ENCODE results near the gene SCGB1D2. TPM values are rescaled to one million over a fixed set of nuclear protein-coding genes. Genes with fewer than 3 reads are reported as not detected.
A peak's percentile ranks its signal among the peaks of the same experiment; 100 is the strongest.

Gene SCGB1D2
- total RNA-seq, 1 donor from 2014 or later, result not detected

DNA sequence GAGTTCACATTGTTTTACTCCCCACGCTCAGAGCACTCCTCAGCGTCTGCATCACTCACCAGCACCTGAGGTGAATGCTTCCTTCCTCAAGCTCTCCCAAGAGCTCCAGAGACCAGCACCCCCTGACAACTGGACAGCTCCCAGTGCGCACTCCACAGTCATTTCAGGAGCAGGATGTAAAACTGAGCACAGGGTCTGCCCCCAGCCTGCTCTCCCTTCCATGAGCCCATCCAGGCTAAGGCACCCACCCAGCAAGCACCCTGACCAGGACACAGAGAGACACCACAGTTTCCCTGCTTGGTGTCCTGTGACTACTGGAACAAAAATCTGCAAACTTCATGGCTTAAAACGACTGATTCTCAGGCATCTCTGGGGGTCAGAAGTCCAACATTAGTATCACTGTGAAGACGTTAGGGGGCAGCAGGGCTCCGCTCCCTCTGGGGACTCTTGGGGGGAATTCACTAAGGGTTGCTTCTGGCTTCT lies 3.3 kb downstream of the SCGB1D2 start:
- Mint-ChIP-seq H3K4me3 (no peak overlapping the region), H3K9me3 (peaks cover 5% of the 10 kb centered on the region)

DNA sequence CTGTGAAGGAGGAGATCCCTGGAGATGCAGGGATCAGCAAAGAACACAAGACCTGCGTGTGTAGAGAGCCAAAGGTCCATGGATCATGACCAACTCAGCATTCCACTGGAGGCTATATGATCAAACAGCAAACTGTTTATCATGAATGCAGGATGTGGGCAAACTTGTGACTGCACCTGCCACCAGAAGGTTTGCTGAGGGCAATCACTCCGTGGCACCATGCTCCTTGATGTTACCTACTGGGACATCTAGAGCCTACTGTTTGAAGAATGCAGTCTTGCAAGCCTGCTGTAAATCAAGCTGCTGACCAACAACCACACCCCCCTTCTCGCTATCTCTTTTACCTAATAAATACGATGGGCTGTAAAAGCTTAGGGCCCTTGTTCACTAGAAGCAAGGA lies 9.7 kb downstream of the SCGB1D2 start:
- Mint-ChIP-seq H3K27ac (no peak overlapping the region), H3K4me3 (no peak overlapping the region), H3K9me3 (peaks cover 13% of the 10 kb centered on the region), H3K4me1 (ENCODE audit: unreplicated experiment) (no peaks in the 10 kb centered on the region), H3K36me3 (no peaks in the 10 kb centered on the region), H3K27me3 (peaks cover 13% of the 10 kb centered on the region)
- no peak for DNase-seq (ENCODE audit: extremely low spot score, unreplicated experiment)
- TF ChIP-seq, protein P1, sequence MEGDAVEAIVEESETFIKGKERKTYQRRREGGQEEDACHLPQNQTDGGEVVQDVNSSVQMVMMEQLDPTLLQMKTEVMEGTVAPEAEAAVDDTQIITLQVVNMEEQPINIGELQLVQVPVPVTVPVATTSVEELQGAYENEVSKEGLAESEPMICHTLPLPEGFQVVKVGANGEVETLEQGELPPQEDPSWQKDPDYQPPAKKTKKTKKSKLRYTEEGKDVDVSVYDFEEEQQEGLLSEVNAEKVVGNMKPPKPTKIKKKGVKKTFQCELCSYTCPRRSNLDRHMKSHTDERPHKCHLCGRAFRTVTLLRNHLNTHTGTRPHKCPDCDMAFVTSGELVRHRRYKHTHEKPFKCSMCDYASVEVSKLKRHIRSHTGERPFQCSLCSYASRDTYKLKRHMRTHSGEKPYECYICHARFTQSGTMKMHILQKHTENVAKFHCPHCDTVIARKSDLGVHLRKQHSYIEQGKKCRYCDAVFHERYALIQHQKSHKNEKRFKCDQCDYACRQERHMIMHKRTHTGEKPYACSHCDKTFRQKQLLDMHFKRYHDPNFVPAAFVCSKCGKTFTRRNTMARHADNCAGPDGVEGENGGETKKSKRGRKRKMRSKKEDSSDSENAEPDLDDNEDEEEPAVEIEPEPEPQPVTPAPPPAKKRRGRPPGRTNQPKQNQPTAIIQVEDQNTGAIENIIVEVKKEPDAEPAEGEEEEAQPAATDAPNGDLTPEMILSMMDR (conservative IDR thresholded peaks at IDR 0.05), result no peak

More for the DNA sequence above, 3.3 kb downstream of the SCGB1D2 start:
- Mint-ChIP-seq H3K27ac (no peak overlapping the region), H3K27me3 (peaks cover 14% of the 10 kb centered on the region), H3K36me3 (no peaks in the 10 kb centered on the region), H3K4me1 (ENCODE audit: unreplicated experiment) (peaks cover 10% of the 10 kb centered on the region)
- no peak for DNase-seq (ENCODE audit: extremely low spot score, unreplicated experiment)
- TF ChIP-seq, protein P1 (conservative IDR thresholded peaks at IDR 0.05), result peak; percentile 46

DNA sequence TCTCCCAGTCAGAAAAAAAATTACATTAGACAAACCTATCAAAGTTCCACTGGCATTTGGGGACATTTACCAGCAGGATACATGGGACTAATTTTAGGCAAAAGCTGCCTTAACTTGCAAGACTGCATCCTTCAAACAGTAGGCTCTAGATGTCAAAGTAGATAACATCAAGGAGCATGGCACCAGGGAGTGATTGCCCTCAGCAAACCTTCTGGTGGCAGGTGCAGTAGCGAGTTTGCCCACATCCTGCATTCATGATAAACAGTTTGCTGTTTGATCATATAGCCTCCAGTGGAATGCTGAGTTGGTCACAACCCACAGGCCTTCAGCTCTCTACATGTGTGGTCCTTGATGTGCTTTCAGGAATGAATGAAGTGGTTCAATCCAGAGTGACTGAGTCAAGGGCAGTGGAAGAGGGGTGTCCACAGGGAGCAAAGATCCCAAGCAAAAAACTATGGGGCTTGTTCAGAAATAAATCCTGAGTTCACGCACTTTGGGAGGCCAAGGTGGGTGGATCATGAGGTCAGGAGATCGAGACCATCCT lies 12.0 kb downstream of the SCGB1D2 start:
- H3K9me3 Mint-ChIP-seq, result peaks cover 13% of the 10 kb centered on the region
- no peaks in the 10 kb centered on the region for H3K4me1 Mint-ChIP-seq (ENCODE audit: unreplicated experiment)
- peaks cover 20% of the 10 kb centered on the region for H3K27me3 Mint-ChIP-seq
- no peaks in the 10 kb centered on the region for H3K36me3 Mint-ChIP-seq
- H3K4me3 Mint-ChIP-seq, result no peak overlapping the region
- no peak overlapping the region for H3K27ac Mint-ChIP-seq
- TF ChIP-seq, protein P1 (conservative IDR thresholded peaks at IDR 0.05), result no peak
- DNase-seq (ENCODE audit: extremely low spot score, unreplicated experiment), result no peak

DNA sequence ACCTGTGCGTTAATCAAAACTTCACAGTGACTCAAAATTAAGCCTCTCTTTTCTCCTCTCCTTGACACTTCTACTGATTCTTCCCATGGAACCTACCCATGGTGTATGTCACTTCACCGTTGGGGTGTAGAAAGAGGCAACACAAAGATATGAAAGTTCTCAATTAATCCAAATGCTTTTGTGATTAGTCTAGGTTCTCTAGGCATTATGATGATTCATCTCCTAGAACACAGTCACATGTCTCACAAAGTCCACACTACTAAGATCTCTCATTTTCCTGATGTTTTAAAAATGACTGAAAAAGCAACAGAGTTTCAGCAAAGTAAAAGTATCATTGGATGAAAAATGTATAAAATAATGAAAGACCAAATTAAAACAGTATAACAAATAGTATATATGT lies 14.2 kb downstream of the SCGB1D2 start:
- Mint-ChIP-seq H3K4me3 (no peak overlapping the region), H3K27ac (no peak overlapping the region), H3K27me3 (peaks cover 25% of the 10 kb centered on the region), H3K36me3 (no peaks in the 10 kb centered on the region), H3K9me3 (peaks cover 12% of the 10 kb centered on the region), H3K4me1 (ENCODE audit: unreplicated experiment) (no peaks in the 10 kb centered on the region)
- TF ChIP-seq, protein P1 (conservative IDR thresholded peaks at IDR 0.05), result no peak
- no peak for DNase-seq (ENCODE audit: extremely low spot score, unreplicated experiment)

DNA sequence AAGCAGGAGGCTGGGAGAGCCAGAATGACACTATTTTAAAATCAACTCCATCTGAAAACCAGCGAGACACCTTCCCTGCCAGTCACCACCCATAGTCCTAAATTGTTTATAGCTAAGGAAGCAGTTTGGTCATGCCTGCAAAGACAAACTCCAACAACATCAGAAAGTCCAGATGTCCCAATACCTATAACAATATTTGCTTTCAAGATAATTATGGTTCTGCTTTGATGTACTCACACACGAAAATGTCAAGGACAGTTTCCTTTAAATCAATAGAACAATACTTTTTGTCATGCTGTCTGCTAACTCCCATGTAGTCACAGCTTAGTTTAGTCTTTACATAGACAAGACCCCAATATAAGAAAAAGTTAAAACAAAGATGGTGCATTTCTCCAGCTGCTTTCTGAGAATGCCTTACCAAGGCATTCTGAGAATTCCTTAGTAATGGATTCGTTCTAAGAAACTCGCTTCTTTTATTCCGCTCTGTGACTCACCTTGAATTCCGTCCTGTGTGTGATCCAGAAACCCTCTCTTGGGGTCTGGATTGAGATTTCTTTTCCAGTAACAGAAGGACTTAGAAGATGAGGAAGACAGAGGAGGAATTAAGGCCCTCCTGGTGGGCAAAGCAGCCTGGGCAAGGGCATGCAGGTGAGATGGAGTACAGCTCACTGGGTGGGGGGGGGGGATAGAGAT lies 18.4 kb downstream of the SCGB1D2 start:
- H3K4me1 Mint-ChIP-seq (ENCODE audit: unreplicated experiment), result no peaks in the 10 kb centered on the region
- no peak overlapping the region for H3K27ac Mint-ChIP-seq
- TF ChIP-seq, protein P1 (conservative IDR thresholded peaks at IDR 0.05), result no peak
- no peak for DNase-seq (ENCODE audit: extremely low spot score, unreplicated experiment)
- no peak overlapping the region for H3K4me3 Mint-ChIP-seq
- no peaks in the 10 kb centered on the region for H3K9me3 Mint-ChIP-seq
- peaks cover 46% of the 10 kb centered on the region for H3K27me3 Mint-ChIP-seq
- no peaks in the 10 kb centered on the region for H3K36me3 Mint-ChIP-seq
